IMR-90 (cell line): Measurements from ENCODE around the gene APOBEC3H.

Source experiments
- MAZ ChIP-seq: IDR thresholded peaks from 2 replicates; pipeline ENCODE4 v1.6.1; 2012; ENCODE audit warnings: low read depth, mild to moderate bottlenecking, low read length, improper control_type of control experiment, moderate library complexity, borderline replicate concordance
- TF ChIP-seq, protein P1 (sequence below): conservative IDR thresholded peaks from 2 replicates; pipeline ENCODE4 v1.5.1; 2012; ENCODE audit warnings: mild to moderate bottlenecking, low read depth, low read length, improper control_type of control experiment

DNA sequence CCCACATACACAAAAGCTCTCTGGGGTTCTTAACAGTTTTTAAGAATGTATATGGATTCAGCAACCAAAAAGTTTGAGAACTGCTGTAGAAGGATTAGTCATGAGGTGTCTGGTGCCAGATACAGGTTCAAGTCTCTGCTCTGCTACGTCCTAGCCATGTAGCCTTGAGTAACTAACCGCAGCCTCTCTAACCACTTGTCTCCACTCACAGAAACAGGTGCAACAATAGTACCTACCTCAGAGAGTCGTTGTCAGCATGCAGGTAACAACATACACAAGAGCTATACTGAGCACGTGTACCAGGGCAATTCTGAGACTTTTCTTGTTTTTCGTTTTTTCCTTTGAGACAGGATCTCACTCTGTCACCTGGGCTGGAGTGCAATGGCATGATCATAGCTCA lies 28.6 kb downstream of the APOBEC3H start:
- TF ChIP-seq, protein P1, sequence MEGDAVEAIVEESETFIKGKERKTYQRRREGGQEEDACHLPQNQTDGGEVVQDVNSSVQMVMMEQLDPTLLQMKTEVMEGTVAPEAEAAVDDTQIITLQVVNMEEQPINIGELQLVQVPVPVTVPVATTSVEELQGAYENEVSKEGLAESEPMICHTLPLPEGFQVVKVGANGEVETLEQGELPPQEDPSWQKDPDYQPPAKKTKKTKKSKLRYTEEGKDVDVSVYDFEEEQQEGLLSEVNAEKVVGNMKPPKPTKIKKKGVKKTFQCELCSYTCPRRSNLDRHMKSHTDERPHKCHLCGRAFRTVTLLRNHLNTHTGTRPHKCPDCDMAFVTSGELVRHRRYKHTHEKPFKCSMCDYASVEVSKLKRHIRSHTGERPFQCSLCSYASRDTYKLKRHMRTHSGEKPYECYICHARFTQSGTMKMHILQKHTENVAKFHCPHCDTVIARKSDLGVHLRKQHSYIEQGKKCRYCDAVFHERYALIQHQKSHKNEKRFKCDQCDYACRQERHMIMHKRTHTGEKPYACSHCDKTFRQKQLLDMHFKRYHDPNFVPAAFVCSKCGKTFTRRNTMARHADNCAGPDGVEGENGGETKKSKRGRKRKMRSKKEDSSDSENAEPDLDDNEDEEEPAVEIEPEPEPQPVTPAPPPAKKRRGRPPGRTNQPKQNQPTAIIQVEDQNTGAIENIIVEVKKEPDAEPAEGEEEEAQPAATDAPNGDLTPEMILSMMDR, result no peak
- TF ChIP-seq MAZ, result no peak
